Fibroblast of lung (primary cell): ENCODE results near the gene GAPDHS.

ENCODE experiments used
- EZH2 ChIP-seq: IDR thresholded peaks from 2 replicates; pipeline ENCODE4 v1.5.1; 2012; ENCODE audit warnings: low read length, control low read depth, mild to moderate bottlenecking; ENCODE audit errors: missing control alignments
- TF ChIP-seq, protein P1 (sequence below), 2 donors: IDR thresholded peaks in 1 of 2; conservative IDR thresholded peaks in 1 of 2; 1 replicate in 1 of 2; 2 replicates in 1 of 2; pipeline ENCODE4 v1.5.1; 2011 to 2012; ENCODE audit warnings: low read length in 2 of 2, control low read depth in 1 of 2, inconsistent platforms in 1 of 2, low read depth in 1 of 2, mild to moderate bottlenecking in 1 of 2

DNA sequence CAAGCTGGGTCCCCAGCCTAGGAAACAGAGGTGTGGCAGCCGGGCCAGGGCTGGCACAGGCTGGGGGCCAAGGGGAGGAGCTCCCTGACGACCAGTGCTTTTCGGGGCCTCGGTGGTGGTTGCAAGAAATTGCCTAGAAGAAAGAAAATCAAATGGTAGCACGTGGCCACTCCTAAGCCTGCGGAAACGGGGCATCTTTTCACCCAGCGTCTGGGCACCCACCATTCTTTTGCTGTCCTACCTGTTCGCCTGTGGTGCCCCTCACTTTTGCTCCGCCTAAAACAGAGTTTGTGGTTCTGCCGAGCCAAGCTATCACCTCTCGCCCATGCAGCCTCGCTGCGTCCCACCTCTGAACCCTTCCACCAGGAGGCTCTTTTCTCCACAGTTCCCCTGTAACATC is 35.9 kb upstream of the GAPDHS start:
- TF ChIP-seq, protein P1, sequence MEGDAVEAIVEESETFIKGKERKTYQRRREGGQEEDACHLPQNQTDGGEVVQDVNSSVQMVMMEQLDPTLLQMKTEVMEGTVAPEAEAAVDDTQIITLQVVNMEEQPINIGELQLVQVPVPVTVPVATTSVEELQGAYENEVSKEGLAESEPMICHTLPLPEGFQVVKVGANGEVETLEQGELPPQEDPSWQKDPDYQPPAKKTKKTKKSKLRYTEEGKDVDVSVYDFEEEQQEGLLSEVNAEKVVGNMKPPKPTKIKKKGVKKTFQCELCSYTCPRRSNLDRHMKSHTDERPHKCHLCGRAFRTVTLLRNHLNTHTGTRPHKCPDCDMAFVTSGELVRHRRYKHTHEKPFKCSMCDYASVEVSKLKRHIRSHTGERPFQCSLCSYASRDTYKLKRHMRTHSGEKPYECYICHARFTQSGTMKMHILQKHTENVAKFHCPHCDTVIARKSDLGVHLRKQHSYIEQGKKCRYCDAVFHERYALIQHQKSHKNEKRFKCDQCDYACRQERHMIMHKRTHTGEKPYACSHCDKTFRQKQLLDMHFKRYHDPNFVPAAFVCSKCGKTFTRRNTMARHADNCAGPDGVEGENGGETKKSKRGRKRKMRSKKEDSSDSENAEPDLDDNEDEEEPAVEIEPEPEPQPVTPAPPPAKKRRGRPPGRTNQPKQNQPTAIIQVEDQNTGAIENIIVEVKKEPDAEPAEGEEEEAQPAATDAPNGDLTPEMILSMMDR (conservative IDR thresholded peaks at IDR 0.05 in 1 of 2, IDR thresholded peaks at IDR 0.05 in 1 of 2; ENCODE audit: low read depth in 1 of 2, low read length in 2 of 2): no peak
- TF ChIP-seq EZH2: no peak
